ENCODE measurements around the gene UTS2B. TPM values are rescaled to one million over a fixed set of nuclear protein-coding genes. Genes with fewer than 3 reads are reported as not detected.

The UTS2B gene
- total RNA-seq (2014; rRNA removed; shearing (Covaris generic)): 0.59 TPM in 1 of 2 replicates, not detected in the other

DNA sequence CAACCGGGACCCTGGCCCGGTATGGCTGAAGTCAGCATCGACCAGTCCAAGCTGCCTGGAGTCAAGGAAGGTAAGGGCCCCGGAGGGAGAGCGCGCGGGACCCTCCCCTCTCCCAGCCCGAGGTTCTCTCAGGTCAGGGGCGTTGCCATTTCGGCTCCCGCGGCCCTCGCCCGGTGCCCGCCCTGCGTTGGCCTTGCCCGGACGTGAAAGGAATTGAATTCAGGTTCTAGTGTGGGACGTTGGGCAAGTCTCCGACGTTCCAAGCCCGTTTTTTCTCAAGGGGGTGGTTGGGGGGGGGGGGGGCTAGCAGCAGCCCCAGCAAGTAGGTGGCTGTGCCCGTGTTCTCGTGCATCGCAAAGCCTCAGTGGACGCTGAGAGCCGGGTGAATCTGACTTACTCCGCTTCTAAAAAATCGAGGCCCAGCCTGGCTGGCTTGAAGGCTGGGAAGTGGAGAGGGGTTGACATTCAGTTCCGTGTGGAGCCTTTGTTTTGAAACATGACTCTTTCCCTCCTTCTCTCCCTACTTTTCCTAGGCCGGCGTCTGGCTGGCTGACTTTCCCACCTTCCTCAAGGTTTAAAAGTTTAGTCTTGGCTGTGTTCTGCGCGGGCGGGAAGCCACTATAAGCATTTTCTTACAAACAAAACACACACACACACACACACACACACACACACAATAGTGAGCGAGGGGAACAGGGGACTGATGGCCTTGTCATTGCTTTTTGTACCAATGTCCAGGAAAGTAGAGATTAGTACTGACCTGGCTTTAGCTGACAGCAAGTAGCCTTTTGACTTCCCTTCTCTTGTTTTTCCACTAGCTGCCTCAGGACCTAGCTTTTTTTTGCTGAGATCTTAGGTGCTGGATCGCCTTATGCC, at the start of gene UTS2B:
TSS of gene UTS2B (minus strand) at position 873 of the 876 bp plus-strand sequence. CDS start 48,337 bp downstream, outside the sequence.
- DNase-seq (ENCODE audit: low read depth): peak; percentile 67

GRCh38 chr3:191380001-191380400, 49.7 kb upstream of the UTS2B start:
- no peak for DNase-seq (ENCODE audit: low read depth)

DNA sequence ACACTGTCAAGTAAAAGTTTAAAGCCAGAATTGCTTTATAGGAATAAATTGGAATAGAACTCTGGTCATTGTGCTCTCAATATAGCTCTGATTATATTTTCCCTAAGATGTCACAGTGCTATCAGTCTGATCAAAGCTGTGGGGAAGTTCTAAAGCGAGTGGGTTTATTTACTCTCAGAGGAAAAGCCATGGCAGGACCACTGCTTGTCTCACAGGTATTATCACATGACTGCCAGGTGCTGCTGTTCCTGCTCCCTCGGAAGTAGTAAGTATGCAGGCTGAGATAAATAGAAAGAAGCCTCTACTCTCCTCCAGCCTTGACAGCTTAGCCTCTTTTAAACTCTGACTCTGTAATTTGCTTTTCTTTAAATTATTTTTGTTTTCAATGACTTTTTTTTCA, 49.1 kb upstream of the UTS2B start:
- no peak for DNase-seq (ENCODE audit: low read depth)

DNA sequence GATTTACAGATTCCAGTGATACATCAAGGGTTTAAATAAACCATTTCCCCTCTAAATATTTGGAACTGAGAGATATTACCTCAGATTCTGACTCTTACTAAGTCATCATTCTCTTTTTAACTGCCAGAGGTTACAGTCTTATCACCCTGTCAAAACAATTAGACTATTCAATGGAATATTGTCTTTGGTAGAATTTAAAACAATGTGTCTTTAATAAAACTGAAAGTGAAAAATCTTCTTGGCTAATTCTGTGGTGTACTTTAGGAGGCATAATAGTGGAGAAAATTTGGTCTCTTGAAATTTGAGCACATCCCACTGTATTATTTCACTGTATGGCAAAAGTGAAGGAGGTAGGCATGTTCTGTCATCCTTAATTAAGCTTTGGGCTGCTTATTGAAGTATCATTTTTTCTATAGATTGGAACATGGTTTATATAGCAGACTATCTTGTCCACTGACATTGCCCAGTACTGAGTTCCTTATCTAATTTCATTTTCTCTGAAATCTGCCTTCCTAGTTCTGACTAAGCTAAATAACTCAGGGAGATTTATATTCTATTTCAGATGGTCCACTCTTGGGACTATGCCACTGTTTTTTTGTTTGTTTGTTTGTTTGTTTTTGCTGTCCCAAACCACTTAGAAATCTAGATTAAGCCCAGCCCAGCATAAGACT, 48.0 kb upstream of the UTS2B start:
- no peak for DNase-seq (ENCODE audit: low read depth)

GRCh38 chr3:191376516-191377141, 46.3 kb upstream of the UTS2B start:
- DNase-seq (ENCODE audit: low read depth): peak; percentile 85

GRCh38 chr3:191373327-191373726, 43.0 kb upstream of the UTS2B start:
- DNase-seq (ENCODE audit: low read depth): peak; percentile 28

DNA sequence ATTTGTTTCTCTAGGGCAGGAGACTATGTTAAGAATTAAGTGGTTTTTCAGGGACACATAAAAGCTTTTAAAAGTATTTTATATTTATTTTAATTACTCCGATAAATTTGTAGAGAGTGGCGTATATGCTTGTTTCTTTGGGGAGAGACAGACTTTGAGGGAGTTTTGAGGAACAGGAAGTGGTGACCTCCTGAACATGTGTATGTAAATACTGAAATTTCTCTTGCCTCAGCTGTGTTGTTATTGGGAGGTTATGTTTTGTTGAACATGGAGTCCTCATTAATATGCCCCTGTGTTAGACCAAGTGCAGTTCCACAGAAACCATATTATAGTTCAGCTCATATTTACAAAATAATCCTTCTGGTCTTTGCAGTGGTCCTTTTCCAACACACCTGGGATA, 41.8 kb upstream of the UTS2B start:
- no peak for DNase-seq (ENCODE audit: low read depth)

DNA sequence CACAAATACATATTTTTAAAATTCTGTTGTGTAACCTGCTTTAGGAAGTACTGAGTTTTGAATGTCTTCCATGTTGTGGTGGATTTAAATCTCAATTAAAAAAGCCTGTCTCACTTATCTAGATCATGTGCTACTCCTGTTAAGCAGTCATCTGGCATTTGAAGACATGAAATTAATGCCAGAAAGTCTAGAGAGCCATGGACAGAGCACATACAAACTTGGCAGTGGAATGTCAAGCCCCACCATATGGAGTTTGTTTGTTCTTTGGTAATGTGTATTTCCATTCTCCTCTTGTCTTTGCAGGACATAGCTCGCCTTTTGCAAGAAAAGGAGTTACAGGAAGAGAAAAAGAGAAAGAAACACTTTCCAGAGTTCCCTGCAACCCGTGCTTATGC, 39.3 kb upstream of the UTS2B start:
- DNase-seq (ENCODE audit: low read depth): no peak

- no peak for DNase-seq (ENCODE audit: low read depth)
These were observed 38.7 kb upstream of the UTS2B start for GRCh38 chr3:191368755-191369615.

GRCh38 chr3:191366675-191367074, 36.3 kb upstream of the UTS2B start:
- DNase-seq (ENCODE audit: low read depth): peak; percentile 19

- DNase-seq (ENCODE audit: low read depth): no peak
These were observed 32.9 kb upstream of the UTS2B start for GRCh38 chr3:191363221-191363620.

GRCh38 chr3:191362524-191363090, 32.3 kb upstream of the UTS2B start:
- DNase-seq (ENCODE audit: low read depth): no peak

DNA sequence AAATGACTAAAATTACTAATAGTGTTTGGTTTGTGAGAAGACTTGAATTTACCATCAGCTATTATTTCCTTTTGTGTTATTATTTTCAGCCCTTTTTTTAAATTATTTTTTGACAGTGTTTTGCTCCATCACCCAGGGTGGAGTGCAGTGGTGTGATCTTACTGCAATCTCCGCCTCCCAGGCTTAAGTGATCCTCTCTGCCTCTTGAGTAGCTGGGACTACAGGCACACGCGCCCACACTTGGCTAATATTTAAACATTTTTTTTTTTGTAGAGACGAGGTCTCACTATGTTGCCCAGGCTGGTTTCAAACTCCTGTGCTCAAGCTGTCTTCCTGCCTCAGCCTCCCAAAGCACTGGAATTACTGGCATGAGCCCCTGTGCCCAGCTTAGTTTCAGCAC, 31.7 kb upstream of the UTS2B start:
- DNase-seq (ENCODE audit: low read depth): no peak

- DNase-seq (ENCODE audit: low read depth): no peak
These were observed 31.1 kb upstream of the UTS2B start for GRCh38 chr3:191361456-191361855.

DNA sequence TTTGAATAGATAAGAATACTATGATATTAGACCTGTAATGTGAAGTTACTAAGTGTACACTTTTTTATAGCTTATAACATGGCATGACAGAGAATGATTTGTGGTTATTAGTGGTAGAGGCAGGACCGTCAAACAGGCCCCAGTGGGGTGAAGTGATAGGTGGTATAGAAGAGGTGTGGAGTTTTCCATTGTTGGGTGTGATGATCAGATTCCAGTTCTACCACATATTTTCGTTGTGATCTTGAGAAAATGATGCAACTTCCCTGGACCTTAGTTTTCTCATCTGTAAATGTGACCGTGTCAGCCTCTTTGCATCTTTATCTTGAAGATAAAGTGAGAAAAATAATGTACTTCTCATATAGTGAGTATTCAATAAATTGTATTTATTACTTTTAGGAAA, 30.3 kb upstream of the UTS2B start:
- DNase-seq (ENCODE audit: low read depth): no peak

DNA sequence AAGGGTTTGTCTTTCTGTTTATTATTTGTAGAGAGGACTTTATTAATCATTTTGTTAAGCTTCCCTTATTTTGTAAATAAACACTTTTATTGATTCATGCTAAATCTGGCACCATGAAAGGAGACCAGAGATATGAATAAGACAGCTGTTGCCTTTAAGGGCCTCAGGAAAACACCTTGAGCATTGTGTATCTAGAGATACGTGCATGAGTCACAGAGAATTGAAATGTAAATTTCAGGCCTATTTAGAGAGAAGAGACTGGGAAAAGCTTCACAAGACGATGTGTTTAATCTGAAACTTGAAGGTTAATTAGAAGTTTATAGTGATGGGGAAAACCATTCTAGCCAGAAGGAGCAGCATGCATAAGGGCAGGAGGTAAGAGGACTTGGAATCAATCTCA, 28.6 kb upstream of the UTS2B start:
- no peak for DNase-seq (ENCODE audit: low read depth)

GRCh38 chr3:191357909-191358308, 27.6 kb upstream of the UTS2B start:
- DNase-seq (ENCODE audit: low read depth): no peak

- peak; percentile 77 for DNase-seq (ENCODE audit: low read depth)
These were observed 26.5 kb upstream of the UTS2B start for GRCh38 chr3:191356631-191357439.

DNA sequence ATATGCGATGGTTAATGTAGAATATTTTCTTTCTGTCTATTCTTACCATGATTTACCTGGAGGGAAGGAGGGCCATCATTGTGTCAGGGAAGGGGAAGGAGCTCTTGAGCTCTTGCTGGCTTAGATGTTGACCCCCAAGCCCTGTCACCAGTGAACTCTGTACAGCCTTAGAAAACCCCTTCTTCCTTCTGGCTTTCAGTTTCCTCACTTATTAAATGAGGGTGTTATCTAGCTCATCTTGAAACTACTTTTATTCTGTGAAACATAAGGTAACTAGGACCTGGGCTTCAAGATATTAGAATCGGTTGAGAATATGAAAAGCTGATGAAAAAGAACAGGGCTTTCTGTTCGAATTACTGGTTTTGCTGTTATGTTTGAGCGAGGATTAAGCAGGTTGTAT, 25.1 kb upstream of the UTS2B start:
- no peak for DNase-seq (ENCODE audit: low read depth)

DNA sequence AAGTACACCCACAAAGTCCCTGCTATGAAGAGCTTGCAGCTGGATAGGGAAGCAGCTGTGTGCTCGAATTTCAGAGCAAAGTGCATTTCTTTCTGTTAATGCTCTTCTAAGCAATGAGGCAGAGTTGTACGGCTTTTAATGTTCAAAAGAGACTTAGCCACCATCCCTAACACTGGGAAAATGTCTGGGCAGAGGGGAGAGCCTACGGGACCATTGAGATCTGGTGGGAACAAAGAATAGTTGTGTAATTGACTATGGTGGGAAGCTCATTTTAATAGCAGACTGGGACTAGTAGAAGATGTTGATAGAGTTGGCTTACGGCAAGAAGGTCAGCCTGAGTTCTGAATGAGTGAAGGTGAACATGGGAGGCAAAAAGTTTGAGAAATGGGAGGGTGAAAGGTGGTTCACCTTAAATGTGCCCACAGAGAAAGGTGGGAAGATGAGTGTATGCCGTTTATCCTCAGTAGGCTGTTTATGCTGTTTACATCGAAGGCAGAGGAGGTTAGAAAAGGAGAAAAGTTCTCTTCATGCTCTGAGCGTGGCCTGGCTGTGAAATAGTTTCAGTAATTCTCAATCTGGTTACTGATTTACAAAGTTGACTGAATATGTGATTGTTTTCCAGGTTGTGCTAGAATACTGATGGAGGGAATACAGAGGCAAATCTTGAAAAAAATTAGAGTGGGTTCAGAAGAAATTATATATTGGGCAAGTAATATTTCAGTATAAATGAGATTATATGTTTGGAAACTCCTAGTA, 22.9 kb upstream of the UTS2B start:
- DNase-seq (ENCODE audit: low read depth): no peak

Measured in RPMI7951 (cell line).